ENCODE data around the gene STARD13. TPM values are rescaled to one million over a fixed set of nuclear protein-coding genes. Genes with fewer than 3 reads are reported as not detected.
"Not testable (repeated sequence)": the region's sequence is repeated elsewhere in the genome, so short reads cannot be mapped to it uniquely, and the experiment has no call there.

STARD13 gene
- total RNA-seq, 4 donors from 2014 or later = 9.5 to 33.9 (median 30.3) TPM

DNA sequence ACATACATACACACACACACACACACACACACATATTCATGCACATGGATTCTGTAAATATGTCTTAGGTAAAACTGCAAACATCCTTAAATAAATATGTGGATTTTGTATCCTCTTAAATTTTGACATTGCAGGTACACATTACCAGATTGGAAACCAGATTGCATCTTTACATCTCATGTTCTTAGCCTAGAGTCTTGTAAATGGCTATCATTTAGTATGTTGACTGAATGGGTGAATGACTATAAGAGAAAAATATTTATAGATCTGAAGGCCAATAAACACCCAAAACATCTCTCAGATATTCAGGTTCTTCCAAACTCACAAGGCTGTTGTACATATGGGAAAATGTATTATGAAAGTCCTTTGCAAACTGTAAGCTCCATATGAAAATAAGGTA is 104.3 kb downstream of the STARD13 start:
- H3K4me3 ChIP-seq = no peak overlapping the region
- H3K36me3 ChIP-seq = no peaks in the 10 kb centered on the region
- H3K27ac ChIP-seq = no peak overlapping the region
- TF ChIP-seq, protein P1, sequence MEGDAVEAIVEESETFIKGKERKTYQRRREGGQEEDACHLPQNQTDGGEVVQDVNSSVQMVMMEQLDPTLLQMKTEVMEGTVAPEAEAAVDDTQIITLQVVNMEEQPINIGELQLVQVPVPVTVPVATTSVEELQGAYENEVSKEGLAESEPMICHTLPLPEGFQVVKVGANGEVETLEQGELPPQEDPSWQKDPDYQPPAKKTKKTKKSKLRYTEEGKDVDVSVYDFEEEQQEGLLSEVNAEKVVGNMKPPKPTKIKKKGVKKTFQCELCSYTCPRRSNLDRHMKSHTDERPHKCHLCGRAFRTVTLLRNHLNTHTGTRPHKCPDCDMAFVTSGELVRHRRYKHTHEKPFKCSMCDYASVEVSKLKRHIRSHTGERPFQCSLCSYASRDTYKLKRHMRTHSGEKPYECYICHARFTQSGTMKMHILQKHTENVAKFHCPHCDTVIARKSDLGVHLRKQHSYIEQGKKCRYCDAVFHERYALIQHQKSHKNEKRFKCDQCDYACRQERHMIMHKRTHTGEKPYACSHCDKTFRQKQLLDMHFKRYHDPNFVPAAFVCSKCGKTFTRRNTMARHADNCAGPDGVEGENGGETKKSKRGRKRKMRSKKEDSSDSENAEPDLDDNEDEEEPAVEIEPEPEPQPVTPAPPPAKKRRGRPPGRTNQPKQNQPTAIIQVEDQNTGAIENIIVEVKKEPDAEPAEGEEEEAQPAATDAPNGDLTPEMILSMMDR (IDR thresholded peaks at IDR 0.05) = no peak
- TF ChIP-seq POLR2A (IDR thresholded peaks at IDR 0.05) = no peak
- H3K9me3 ChIP-seq = no peaks in the 10 kb centered on the region
- peaks cover 0 to 2% (median 0%) of the 10 kb centered on the region in 4 donors for H3K4me1 ChIP-seq
- no peaks in the 10 kb centered on the region for H3K27me3 ChIP-seq
- no peak for DNase-seq

- H3K36me3 ChIP-seq = no peaks in the 10 kb centered on the region
- H3K27me3 ChIP-seq = no peaks in the 10 kb centered on the region
- H3K9me3 ChIP-seq = no peaks in the 10 kb centered on the region
- H3K4me3 ChIP-seq = no peak overlapping the region
- H3K27ac ChIP-seq = peak overlapping the region in 1 of 4 donors; percentile 4
- TF ChIP-seq, protein P1 (IDR thresholded peaks at IDR 0.05) = no peak
- TF ChIP-seq POLR2A (IDR thresholded peaks at IDR 0.05) = no peak
- H3K4me1 ChIP-seq = no peaks in the 10 kb centered on the region
- DNase-seq = no peak
These were observed 105.3 kb downstream of the STARD13 start for GRCh38 chr13:33180122-33180804.

DNA sequence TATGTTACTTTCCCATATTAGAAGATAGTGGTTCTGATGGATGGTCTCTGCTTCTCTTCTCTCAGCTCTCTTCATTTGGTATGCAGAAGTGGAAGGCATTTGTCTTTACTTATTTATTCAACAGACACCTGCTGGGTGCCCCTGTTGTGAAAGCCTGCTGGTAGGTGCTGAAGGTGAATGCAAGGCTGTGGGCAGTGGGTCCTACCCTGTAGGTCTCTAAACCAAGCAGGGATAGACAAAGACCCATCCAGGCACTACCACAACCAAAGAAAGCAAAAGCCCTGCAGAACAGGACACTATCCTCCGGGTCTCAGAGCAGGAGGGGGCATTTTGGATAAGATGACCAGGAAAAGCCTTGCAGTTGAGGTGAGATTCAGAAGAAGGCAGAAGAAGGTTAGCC is 106.1 kb downstream of the STARD13 start:
- DNase-seq = no peak
- H3K4me3 ChIP-seq = no peak overlapping the region
- peak overlapping the region in 1 of 4 donors; percentile 4 for H3K27ac ChIP-seq
- H3K4me1 ChIP-seq = no peaks in the 10 kb centered on the region
- H3K36me3 ChIP-seq = no peaks in the 10 kb centered on the region
- TF ChIP-seq, protein P1 (IDR thresholded peaks at IDR 0.05) = no peak
- no peak for TF ChIP-seq POLR2A (IDR thresholded peaks at IDR 0.05)
- H3K27me3 ChIP-seq = no peaks in the 10 kb centered on the region
- no peaks in the 10 kb centered on the region for H3K9me3 ChIP-seq

DNA sequence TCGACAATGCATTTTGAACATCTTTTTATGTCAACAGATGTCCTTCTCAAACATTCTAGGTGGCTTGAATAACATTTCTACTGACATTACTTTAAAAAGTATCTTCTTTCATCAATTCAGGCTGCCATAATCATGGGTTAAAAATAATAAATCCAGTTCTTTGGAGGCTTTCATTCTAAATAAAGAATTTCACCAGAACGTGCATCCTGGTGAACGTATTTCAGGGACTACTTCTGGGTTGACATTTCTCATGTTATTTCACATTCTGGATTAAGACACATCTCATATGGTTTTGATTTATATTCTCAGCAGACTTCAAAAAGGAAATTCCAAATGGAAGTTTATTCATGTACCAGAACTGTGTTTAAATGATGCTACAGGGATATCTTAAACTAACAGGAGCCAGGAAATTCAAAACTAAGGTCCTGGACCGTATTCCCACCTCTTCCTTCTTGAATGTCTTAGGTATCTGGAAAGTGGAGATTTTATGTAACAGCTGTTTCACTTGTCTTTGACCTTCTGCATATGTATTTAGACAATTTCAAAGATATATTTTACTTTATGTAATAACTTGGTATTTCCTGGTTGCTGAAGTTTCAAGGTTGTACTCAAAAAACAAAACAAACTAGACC is 107.2 kb downstream of the STARD13 start:
- TF ChIP-seq, protein P1 (IDR thresholded peaks at IDR 0.05) = no peak
- no peak for TF ChIP-seq POLR2A (IDR thresholded peaks at IDR 0.05)
- no peaks in the 10 kb centered on the region for H3K4me1 ChIP-seq
- no peaks in the 10 kb centered on the region for H3K36me3 ChIP-seq
- no peak overlapping the region for H3K27ac ChIP-seq
- no peak for DNase-seq
- H3K4me3 ChIP-seq = no peak overlapping the region
- H3K9me3 ChIP-seq = no peaks in the 10 kb centered on the region
- no peaks in the 10 kb centered on the region for H3K27me3 ChIP-seq

DNA sequence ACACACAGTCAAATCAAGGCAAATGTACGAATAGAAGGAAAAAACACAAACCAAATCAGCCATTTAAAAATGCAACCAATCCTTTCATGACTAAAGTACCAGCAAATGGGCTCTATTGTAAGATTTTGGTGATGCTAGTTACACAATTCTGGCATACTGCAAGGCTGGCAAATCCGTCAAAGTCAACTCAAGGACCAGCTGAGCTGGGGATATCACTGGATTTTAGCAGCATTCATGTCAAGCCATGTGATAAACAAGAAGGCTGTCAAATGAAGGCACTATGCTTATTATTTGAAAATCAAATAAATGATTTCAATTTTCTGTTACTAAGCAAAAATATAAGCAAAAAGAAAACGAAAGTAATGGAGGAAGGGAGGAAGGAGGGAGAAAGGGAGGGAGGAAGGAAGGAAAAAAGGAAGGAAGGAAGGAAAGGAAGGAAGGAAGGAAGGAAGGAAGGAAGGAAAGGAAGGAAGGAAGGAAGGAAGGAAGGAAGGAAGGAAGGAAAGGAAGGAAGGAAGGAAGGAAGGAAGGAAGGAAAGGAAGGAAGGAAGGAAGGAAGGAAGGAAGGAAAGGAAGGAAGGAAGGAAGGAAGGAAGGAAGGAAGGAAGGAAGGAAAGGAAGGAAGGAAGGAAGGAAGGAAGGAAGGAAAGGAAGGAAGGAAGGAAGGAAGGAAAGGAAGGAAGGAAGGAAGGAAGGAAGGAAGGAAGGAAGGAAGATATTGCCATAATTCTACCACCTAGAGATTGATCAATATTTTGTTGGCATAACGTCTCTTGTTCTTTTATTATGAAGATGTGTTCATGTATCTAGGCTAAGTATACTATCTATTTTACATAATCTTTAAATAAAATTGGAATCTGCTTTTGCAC is 108.0 kb downstream of the STARD13 start:
- H3K9me3 ChIP-seq, DNase-seq, H3K36me3 ChIP-seq, H3K27me3 ChIP-seq, H3K4me3 ChIP-seq, H3K4me1 ChIP-seq, H3K27ac ChIP-seq: not testable (repeated sequence)

DNA sequence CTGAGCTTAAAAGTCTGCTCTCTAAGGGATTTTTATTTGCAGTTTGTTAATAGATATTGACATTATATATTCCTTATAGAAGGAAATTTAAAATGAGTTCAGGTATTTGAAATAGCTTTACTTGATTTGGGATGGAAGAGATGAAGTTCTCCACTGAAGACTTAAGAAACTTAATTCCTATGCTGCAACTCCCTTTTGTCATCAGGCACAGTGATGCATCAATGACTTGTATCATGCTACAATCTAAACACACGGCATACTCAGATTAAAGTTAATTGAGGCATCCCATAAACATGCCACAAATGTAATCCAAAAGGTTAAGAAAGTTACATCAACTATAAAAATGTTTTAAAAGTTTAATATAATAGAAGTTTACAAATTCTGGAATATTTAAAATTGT is 109.0 kb downstream of the STARD13 start:
- H3K27me3 ChIP-seq = no peaks in the 10 kb centered on the region
- H3K27ac ChIP-seq = no peak overlapping the region
- H3K4me1 ChIP-seq = no peaks in the 10 kb centered on the region
- no peaks in the 10 kb centered on the region for H3K36me3 ChIP-seq
- no peak for DNase-seq
- no peak overlapping the region for H3K4me3 ChIP-seq
- H3K9me3 ChIP-seq = no peaks in the 10 kb centered on the region
- TF ChIP-seq, protein P1 (IDR thresholded peaks at IDR 0.05) = no peak
- no peak for TF ChIP-seq POLR2A (IDR thresholded peaks at IDR 0.05)
